ENCODE results near the gene TLR2. TPM values are rescaled to one million over a fixed set of nuclear protein-coding genes. Genes with fewer than 3 reads are reported as not detected.

TLR2 gene
- total and polyA plus RNA-seq, 4 experiments from 2014 or later = 1.3 to 3.9 (median 3.3) TPM

- no peaks in the 10 kb centered on the region for H3K4me1 ChIP-seq (ENCODE audit: insufficient read depth, low read length)
- CTCF ChIA-PET (ENCODE audit: partially characterized antibody) = interaction anchor here (0.9 kb wide), 1 partner anchor 13 kb away, joined by 4 read pairs; no protein-coding TSS in a partner anchor
These were observed 44.1 kb downstream of the TLR2 start for GRCh38 chr4:153728151-153728550.

GRCh38 chr4:153728660-153729059 lies 44.6 kb downstream of the TLR2 start:
- H3K9me3 ChIP-seq (ENCODE audit: control insufficient read depth in 1 of 2, low read length in 2 of 2) = no peaks in the 10 kb centered on the region
- Mint-ChIP-seq H3K4me3 (no peak overlapping the region), H3K4me1 (no peaks in the 10 kb centered on the region), H3K9me3 (no peaks in the 10 kb centered on the region), H3K27me3 (peaks cover 0 to 5% of the 10 kb centered on the region in 2 donors), H3K36me3 (no peaks in the 10 kb centered on the region), H3K27ac (no peak overlapping the region)
- intact Hi-C loops (cut with micrococcal nuclease) = no loop called here
- no peaks in the 10 kb centered on the region for H3K36me3 ChIP-seq (ENCODE audit: insufficient read depth, low read length)
- H3K4me3 ChIP-seq (ENCODE audit: low read length in 2 of 2) = no peak overlapping the region
- POLR2A ChIA-PET (ENCODE audit: partially characterized antibody) = no interaction called here
- no peaks in the 10 kb centered on the region for H3K27me3 ChIP-seq (ENCODE audit: insufficient read depth, low read length)
- DNase-seq = no peak
- no peak overlapping the region for H3K27ac ChIP-seq (ENCODE audit: low read depth, low read length)
- no peaks in the 10 kb centered on the region for H3K4me1 ChIP-seq (ENCODE audit: insufficient read depth, low read length)
- CTCF ChIA-PET (ENCODE audit: partially characterized antibody) = no interaction called here

More at GRCh38 chr4:153728151-153728550, 44.1 kb downstream of the TLR2 start:
- Mint-ChIP-seq H3K27me3 (peaks cover 0 to 5% of the 10 kb centered on the region in 2 donors), H3K4me3 (no peak overlapping the region), H3K4me1 (no peaks in the 10 kb centered on the region), H3K27ac (no peak overlapping the region), H3K36me3 (no peaks in the 10 kb centered on the region), H3K9me3 (no peaks in the 10 kb centered on the region)
- no peak overlapping the region for H3K27ac ChIP-seq (ENCODE audit: low read depth, low read length)
- H3K27me3 ChIP-seq (ENCODE audit: insufficient read depth, low read length) = no peaks in the 10 kb centered on the region
- intact Hi-C loops (cut with micrococcal nuclease) = no loop called here
- H3K9me3 ChIP-seq (ENCODE audit: control insufficient read depth in 1 of 2, low read length in 2 of 2) = no peaks in the 10 kb centered on the region
- POLR2A ChIA-PET (ENCODE audit: partially characterized antibody) = no interaction called here
- no peak for DNase-seq
- no peaks in the 10 kb centered on the region for H3K36me3 ChIP-seq (ENCODE audit: insufficient read depth, low read length)
- H3K4me3 ChIP-seq (ENCODE audit: low read length in 2 of 2) = no peak overlapping the region

DNA sequence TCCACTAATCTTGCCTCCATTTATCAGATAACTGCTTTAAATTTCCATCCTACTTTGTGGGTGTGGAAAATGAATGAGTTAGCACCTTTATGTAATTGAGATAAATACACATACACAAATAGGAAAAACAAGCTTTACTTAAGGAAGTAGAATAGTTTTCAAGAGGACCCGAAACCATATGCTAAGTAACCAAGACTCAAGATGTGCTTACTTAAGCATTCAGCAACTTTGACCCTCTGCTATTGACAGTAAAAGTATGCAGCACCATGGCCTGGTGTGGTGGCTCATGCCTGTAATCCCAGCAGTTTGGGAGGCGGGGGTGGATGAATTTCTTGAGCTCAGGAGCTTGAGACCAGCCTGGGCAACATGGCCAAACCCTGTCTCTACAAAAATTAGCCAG lies 45.8 kb downstream of the TLR2 start:
- H3K4me1 ChIP-seq (ENCODE audit: insufficient read depth, low read length) = no peaks in the 10 kb centered on the region
- H3K36me3 ChIP-seq (ENCODE audit: insufficient read depth, low read length) = no peaks in the 10 kb centered on the region
- no peaks in the 10 kb centered on the region for H3K9me3 ChIP-seq (ENCODE audit: control insufficient read depth in 1 of 2, low read length in 2 of 2)
- no peaks in the 10 kb centered on the region for H3K36me3 Mint-ChIP-seq
- no peaks in the 10 kb centered on the region for H3K27me3 ChIP-seq (ENCODE audit: insufficient read depth, low read length)
- H3K27me3 Mint-ChIP-seq = peaks cover 0 to 3% of the 10 kb centered on the region in 2 donors
- H3K27ac ChIP-seq (ENCODE audit: low read depth, low read length) = no peak overlapping the region
- H3K4me3 Mint-ChIP-seq = no peak overlapping the region
- CTCF ChIA-PET (ENCODE audit: partially characterized antibody) = interaction anchor here (0.8 kb wide), 1 partner anchor 17 kb away, joined by 3 read pairs; no protein-coding TSS in a partner anchor
- no peaks in the 10 kb centered on the region for H3K9me3 Mint-ChIP-seq
- H3K27ac Mint-ChIP-seq = no peak overlapping the region
- no peak for DNase-seq
- H3K4me1 Mint-ChIP-seq = no peaks in the 10 kb centered on the region
- no peak overlapping the region for H3K4me3 ChIP-seq (ENCODE audit: low read length in 2 of 2)
- intact Hi-C loops (cut with micrococcal nuclease) = no loop called here
- POLR2A ChIA-PET (ENCODE audit: partially characterized antibody) = no interaction called here

DNA sequence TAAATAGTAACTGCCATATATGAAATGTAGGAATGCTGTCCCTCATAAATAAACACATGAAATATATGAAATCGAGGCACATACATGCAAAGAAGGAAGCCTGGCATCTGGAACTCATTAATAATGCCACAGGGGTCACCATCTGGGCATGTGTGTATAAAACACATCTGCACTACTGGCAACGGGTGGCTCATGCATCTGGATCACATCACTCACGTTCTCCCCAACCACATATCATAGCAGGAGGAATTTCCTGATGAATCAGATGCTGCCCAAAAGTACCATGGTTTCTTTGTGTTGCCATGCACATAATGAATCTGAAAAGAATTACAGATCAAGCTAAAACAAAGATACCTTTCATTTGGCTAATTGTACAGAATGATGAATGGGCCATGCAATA lies 47.2 kb downstream of the TLR2 start:
- no peak for DNase-seq
- Histone ChIP-seq H3K27ac (ENCODE audit: low read depth, low read length) (no peak overlapping the region), H3K36me3 (ENCODE audit: insufficient read depth, low read length) (no peaks in the 10 kb centered on the region), H3K27me3 (ENCODE audit: insufficient read depth, low read length) (no peaks in the 10 kb centered on the region), H3K4me3 (ENCODE audit: low read length in 2 of 2) (no peak overlapping the region), H3K9me3 (ENCODE audit: control insufficient read depth in 1 of 2, low read length in 2 of 2) (no peaks in the 10 kb centered on the region), H3K4me1 (ENCODE audit: insufficient read depth, low read length) (no peaks in the 10 kb centered on the region)
- H3K27ac Mint-ChIP-seq = peak overlapping the region in 1 of 7 donors; percentile 38
- peaks cover 5% of the 10 kb centered on the region in 2 donors for H3K27me3 Mint-ChIP-seq
- ChIA-PET CTCF (ENCODE audit: partially characterized antibody) (no interaction called here), POLR2A (ENCODE audit: partially characterized antibody) (no interaction called here)
- H3K4me3 Mint-ChIP-seq = no peak overlapping the region
- intact Hi-C loops (cut with micrococcal nuclease) = no loop called here
- H3K9me3 Mint-ChIP-seq = no peaks in the 10 kb centered on the region
- peaks cover 0 to 1% (median 0%) of the 10 kb centered on the region in 4 donors for H3K4me1 Mint-ChIP-seq
- H3K36me3 Mint-ChIP-seq = no peaks in the 10 kb centered on the region

GRCh38 chr4:153733751-153734448 lies 49.8 kb downstream of the TLR2 start:
- Histone ChIP-seq H3K27me3 (ENCODE audit: insufficient read depth, low read length) (no peaks in the 10 kb centered on the region), H3K27ac (ENCODE audit: low read depth, low read length) (no peak overlapping the region), H3K4me1 (ENCODE audit: insufficient read depth, low read length) (no peaks in the 10 kb centered on the region), H3K9me3 (ENCODE audit: control insufficient read depth in 1 of 2, low read length in 2 of 2) (no peaks in the 10 kb centered on the region), H3K36me3 (ENCODE audit: insufficient read depth, low read length) (no peaks in the 10 kb centered on the region), H3K4me3 (ENCODE audit: low read length in 2 of 2) (no peak overlapping the region)
- no peak for DNase-seq
- Mint-ChIP-seq H3K36me3 (no peaks in the 10 kb centered on the region), H3K4me3 (no peak overlapping the region), H3K4me1 (peaks cover 0 to 1% (median 0%) of the 10 kb centered on the region in 4 donors), H3K27ac (no peak overlapping the region), H3K27me3 (peaks cover 5 to 6% of the 10 kb centered on the region in 2 donors), H3K9me3 (peaks cover 0 to 5% (median 0%) of the 10 kb centered on the region in 8 donors)
- intact Hi-C loops (cut with micrococcal nuclease) = no loop called here
- POLR2A ChIA-PET (ENCODE audit: partially characterized antibody) = no interaction called here
- CTCF ChIA-PET (ENCODE audit: partially characterized antibody) = interaction anchor here (0.7 to 2.6 kb wide), 2 partner anchors 16 to 736 kb away, joined by 3 to 19 read pairs; no protein-coding TSS in a partner anchor

GRCh38 chr4:153735906-153736461 lies 51.9 kb downstream of the TLR2 start:
- Histone ChIP-seq H3K4me3 (ENCODE audit: low read length in 2 of 2) (no peak overlapping the region), H3K27ac (ENCODE audit: low read depth, low read length) (no peak overlapping the region), H3K27me3 (ENCODE audit: insufficient read depth, low read length) (no peaks in the 10 kb centered on the region), H3K9me3 (ENCODE audit: control insufficient read depth in 1 of 2, low read length in 2 of 2) (no peaks in the 10 kb centered on the region), H3K36me3 (ENCODE audit: insufficient read depth, low read length) (no peaks in the 10 kb centered on the region), H3K4me1 (ENCODE audit: insufficient read depth, low read length) (no peaks in the 10 kb centered on the region)
- no peak for DNase-seq
- intact Hi-C loops (cut with micrococcal nuclease) = no loop called here
- Mint-ChIP-seq H3K4me3 (no peak overlapping the region), H3K27me3 (peaks cover 8 to 10% of the 10 kb centered on the region in 2 donors), H3K4me1 (peaks cover 0 to 1% (median 0%) of the 10 kb centered on the region in 4 donors), H3K27ac (no peak overlapping the region), H3K9me3 (peaks cover 0 to 13% (median 5%) of the 10 kb centered on the region in 8 donors), H3K36me3 (peaks cover 0 to 5% of the 10 kb centered on the region in 2 donors)
- ChIA-PET CTCF (ENCODE audit: partially characterized antibody) (no interaction called here), POLR2A (ENCODE audit: partially characterized antibody) (no interaction called here)

GRCh38 chr4:153741541-153741940 lies 57.5 kb downstream of the TLR2 start:
- Mint-ChIP-seq H3K27ac (no peak overlapping the region), H3K9me3 (peaks cover 0 to 17% (median 11%) of the 10 kb centered on the region in 8 donors), H3K4me3 (no peak overlapping the region), H3K36me3 (peaks cover 0 to 8% of the 10 kb centered on the region in 2 donors), H3K4me1 (no peaks in the 10 kb centered on the region), H3K27me3 (peaks cover 5 to 8% of the 10 kb centered on the region in 2 donors)
- Histone ChIP-seq H3K36me3 (ENCODE audit: insufficient read depth, low read length) (no peaks in the 10 kb centered on the region), H3K9me3 (ENCODE audit: control insufficient read depth in 1 of 2, low read length in 2 of 2) (no peaks in the 10 kb centered on the region), H3K4me3 (ENCODE audit: low read length in 2 of 2) (no peak overlapping the region), H3K27me3 (ENCODE audit: insufficient read depth, low read length) (no peaks in the 10 kb centered on the region), H3K27ac (ENCODE audit: low read depth, low read length) (no peak overlapping the region), H3K4me1 (ENCODE audit: insufficient read depth, low read length) (no peaks in the 10 kb centered on the region)
- no peak for DNase-seq
- CTCF ChIA-PET (ENCODE audit: partially characterized antibody) = interaction anchor here (1.6 to 2.4 kb wide), 2 partner anchors 9 to 14 kb away, joined by 4 to 11 read pairs; no protein-coding TSS in a partner anchor
- POLR2A ChIA-PET (ENCODE audit: partially characterized antibody) = no interaction called here
- intact Hi-C loops (cut with micrococcal nuclease) = no loop called here

Data from CD4-positive, alpha-beta memory T cell (primary cell).